Measurements from ENCODE around the gene RNLS.
"Not testable (repeated sequence)": the region's sequence is repeated elsewhere in the genome, so short reads cannot be mapped to it uniquely, and the experiment has no call there.

The RNLS gene

DNA sequence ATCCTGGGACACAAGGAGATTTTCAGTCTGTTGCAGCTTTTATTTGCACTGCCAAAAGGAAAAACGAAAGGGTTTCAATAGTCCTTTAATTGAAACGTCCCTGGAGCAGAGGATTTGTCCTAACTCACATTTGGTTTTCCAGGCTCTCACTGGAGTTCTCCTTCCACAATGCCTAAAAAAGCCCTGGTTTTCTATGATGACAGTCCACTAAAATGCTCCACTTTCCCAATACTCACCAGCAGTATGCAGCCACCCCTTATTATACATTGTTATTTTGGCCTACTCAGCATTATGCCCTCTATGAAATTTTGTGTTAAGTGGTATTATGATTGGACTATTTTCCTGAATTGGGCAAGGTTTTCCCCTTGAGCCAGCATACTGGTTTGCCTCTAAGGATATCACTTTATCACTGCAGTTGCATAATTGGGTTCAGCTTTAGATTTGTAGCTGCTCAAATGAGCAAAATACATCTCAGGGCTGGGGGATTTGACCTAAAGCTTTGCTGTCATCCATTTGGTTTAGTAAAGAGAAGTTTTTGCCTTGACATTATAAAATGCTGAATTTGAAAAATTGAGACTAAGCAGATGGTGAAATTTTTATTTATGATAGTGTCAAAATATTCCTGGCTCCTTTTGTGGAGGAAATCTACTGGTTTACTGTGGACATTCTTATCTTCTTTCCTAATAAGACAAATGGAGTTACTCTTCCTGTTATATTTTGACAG lies 239.2 kb downstream of the RNLS start:
- no peak for DNase-seq (ENCODE audit: low read depth in 2 of 2)

DNA sequence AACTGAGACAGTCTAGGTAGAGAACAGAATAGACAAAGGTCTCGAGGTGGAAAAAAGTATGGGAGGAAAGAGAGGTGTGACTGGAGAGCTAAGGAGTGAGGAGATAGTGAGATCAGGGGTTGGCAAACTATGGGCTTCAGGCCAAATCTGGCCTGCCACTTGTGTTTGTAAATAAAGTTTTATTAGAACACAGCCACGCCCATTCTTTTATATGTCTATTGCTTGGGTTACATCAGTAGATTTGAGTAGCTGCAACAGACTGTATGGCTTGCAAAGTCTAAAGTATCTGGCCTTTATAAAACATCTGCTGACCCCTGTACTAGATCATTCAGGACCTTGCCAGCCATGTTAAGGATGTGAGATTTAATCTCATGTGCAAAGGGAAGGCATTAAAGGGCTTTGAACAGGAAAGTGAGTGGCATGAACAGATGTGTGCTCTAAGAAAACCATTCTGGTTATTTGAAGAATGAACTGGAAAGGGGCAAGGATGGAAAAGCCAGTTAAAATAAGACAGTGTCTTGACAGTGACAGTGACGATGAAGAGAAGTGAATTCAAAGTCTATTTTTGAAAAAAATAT lies 240.3 kb downstream of the RNLS start:
- no peak for DNase-seq (ENCODE audit: low read depth in 2 of 2)

DNA sequence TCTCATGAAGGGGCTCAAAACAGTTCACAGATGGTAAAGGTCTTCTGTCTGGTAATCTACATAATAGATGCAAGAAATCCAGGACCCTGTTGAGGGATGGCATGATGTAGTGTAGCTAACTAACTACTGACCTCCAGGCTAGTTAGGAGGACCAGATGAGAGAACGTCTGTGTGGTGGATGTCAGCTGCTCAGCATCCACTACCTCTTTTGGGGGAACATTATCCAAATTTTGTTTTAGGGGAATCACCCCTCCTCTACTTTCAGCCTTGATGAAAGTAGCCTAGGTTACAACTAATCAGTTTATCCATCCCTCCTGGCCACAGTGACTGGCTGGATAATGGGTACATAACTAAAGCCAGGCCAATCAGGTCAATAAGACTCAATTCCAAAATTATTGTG lies 246.0 kb downstream of the RNLS start:
- DNase-seq (ENCODE audit: low read depth in 2 of 2) = no peak

DNA sequence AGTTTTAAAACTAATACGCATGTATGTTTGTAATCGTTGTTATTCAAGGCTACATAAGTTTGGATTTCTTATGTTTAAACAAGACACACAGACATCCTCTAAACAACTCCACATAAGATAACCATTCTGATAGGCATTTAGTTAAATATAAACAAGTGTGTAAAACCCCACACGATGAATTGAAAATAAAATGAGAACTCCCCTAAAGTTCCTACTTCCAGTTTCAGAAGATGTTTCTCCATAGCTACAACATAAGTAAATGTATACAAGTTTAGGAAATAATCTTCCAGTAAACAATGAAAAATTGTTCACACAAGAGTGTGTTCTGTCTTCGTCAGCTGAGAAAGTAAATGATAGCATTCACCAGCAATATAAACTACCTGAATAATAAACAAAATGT lies 246.8 kb downstream of the RNLS start:
- no peak for DNase-seq (ENCODE audit: low read depth in 2 of 2)

DNA sequence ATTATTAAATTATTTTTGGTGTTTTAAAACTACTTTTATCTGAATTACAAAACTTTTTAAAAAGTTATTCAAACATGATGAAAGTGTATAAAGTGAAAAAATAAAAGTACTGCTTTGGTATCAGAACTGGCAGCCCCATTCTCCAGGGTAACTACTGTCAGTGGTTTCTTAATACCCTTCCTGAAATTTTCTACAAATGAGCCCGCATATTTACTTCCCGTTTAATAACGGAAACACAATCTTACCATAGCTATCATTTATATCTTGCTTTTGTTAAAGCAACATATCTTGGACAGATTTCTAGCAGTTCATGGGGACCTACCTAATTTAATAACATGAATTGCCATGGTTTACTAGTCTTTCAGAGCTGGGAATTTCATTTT lies 249.9 kb downstream of the RNLS start:
- DNase-seq (ENCODE audit: low read depth in 2 of 2) = no peak

DNA sequence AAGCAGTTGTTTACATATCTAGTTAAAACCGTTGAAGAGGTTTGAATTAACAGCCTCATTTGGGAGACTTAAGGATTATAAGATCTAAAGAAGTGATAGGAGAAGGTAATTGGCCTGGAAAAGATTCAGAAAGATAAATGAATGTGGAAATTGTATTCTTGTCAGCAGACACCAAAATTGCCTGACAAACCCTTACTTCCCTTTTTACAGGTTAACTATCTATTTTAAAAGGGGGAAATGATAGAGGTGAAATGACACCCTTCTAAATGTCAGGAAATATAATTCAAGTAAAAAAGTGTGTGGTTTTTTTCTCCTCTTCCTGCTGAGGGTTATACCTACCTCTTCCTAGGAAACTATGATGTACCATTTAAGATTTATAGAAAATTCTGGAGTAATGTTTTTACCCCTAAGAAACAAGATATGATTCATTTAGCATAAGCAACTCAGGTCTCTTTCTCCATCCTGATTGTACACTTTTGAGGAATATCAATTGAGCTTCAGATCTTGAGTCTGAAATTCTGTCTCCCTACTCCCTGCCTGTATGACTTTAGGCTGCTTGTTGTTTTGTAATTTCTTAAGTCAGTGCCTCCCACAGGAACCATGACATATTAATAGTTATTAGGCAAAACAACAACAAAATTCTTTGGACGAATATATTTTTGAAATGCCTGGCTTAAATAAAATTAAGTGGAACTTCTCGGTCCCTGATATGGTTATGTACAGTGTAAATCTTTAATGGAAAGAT lies 250.4 kb downstream of the RNLS start:
- no peak for DNase-seq (ENCODE audit: low read depth in 2 of 2)

DNA sequence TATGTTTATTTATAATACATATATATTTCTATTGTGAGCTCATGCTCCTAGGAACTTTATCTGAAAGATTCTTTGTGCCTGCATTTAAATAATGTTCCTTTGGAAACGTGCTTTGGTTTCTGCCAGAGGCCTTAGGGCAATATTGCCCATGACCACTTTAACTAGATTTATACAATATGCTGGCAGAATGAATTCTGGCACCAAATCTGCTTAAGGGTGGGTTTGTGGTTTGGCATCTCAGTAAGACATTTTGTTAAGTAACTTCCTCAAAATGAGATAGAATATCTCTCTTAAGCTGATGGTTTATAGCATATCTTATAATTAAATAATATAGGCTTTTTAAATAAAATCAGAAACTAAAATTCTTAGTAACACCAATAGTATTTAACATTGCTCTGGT lies 252.9 kb downstream of the RNLS start:
- no peak for DNase-seq (ENCODE audit: low read depth in 2 of 2)

DNA sequence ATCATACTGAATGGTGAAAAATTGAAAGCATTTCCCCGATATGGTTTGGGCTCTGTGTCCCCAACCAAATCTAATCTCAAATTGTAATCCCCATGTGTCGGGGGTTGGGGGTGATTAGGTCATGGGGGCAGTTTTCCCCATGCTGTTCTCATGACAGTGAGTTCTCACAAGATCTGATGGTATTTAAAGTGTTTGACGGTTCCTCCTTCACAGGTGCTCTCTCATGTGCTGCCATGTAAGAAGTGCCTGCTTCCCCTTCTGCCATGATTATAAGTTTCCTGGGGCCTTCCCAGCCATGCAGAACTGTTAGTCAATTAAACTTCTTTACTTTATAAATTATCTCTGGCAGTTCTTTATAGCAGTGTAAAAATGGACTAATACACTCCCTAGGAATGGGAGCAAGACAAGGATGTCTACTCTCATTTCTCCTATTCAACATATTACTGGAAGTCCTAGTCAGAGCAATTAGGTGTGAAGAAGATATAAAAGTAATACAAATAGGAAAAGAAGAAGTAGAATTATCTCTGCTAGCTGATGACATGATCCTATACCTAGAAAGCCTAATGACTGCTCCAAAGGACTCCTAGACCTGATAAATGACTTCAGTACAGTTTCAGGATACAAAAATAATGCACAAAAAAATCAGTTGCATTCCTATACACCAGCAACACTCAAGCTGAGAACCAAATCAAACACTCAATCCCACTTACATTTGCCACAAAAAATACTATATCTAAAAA lies 260.6 kb downstream of the RNLS start:
- DNase-seq (ENCODE audit: low read depth in 2 of 2) = no peak

DNA sequence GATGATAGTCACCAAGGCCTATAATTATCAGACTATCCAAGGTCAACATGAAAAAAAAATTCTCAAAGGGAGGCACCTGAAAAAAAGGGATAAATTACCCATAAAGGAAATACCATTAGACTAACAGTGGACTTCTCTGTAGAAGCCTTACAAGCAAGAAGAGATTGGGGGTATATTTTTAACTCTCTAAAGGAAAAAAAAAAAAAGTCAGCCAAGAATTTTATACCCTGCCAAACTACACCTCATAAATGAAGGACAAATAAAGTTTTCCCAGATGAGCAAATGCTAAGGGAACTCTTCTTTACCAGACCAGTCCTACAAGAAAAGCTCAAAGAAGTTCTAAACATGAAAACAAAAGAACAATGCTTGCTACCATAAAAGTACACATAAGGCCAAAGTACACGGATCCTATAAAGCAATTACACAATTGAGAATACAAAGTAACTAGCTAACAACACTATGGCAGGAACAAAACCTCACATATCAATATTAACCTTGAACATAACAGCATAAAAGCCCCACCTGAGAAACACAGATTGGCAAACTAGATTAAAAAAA lies 263.1 kb downstream of the RNLS start:
- no peak for DNase-seq (ENCODE audit: low read depth in 2 of 2)

DNA sequence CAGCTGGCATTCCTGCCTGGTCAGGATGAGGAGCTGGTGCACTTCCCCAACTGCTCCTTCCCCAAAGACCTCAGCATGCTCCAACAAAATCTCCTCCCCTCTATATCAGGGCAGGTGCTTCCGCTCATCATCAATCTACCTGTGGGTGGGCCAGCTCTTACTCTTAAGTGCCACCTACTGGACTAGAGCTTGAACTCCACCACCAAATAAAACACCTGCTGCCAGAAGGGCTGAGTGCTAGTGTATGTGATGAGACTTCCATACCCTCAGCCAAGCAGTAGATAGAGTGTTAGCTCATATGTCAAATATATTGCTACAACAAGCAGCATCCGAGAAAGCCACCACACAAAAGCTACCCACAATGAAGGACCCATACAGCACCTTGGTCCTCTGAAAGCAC lies 264.3 kb downstream of the RNLS start:
- no peak for DNase-seq (ENCODE audit: low read depth in 2 of 2)

DNA sequence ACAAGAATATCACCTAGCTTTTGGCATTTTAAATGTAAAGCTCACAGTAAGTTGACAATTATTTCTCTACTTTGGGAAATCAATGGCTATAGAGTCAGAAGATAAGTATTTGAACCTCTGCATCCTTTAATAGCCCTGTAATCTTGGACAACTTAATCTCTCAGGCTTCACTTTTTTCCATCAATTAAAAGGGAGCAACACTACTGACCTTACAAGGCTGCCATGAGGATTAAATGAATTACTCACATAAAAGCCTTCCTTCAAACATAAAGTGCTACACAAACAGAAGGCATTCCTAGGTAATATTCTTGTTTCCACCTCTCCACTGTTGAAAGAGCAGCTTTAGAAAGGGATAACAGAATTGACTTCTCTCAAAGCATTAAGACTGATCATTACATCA lies 266.0 kb downstream of the RNLS start:
- no peak for DNase-seq (ENCODE audit: low read depth in 2 of 2)

DNA sequence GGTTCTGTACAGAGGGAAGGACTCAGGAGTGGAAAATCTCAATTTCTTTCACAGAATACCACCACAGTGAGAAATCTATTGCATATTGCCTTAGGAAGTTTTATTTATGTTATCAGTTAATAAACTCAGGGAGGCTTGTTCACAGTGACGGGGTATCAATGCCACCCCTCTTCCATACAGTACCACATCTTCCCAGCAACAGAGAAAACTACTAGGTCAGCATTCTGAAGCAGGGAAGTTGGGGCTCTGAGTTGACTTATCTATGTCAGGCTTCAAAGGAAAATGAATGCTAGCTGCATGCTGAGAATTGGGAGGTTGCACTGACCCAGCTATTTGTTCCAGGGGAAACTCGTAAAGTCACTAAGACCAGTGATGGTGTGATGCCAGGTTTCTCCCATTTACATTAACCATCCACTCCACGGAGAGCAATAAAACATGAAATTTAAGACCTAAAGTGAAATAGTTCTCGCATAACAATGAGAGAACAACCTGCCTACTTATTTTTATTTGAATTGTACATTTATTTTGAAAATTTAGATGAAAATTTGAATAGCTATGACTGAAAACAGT lies 266.7 kb downstream of the RNLS start:
- no peak for DNase-seq (ENCODE audit: low read depth in 2 of 2)

DNA sequence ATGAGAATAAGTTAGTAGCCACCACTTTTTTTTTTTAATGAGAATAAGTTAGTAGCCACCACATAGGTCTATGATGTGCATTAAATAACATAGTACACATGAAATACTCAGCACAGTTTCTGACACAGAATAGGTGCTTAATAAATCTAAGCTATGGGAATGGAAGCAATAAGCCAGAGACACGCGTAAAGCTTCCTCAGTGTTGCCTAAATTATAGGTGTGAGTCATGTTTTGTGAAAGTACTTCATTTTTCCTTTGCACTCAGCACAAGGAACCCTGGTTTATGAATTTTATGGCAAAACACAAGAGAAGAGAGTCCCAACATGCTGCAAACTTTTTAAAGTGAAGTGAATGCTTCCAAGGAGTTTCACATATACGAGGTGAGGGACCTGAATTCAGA lies 267.4 kb downstream of the RNLS start:
- no peak for DNase-seq (ENCODE audit: low read depth in 2 of 2)

DNA sequence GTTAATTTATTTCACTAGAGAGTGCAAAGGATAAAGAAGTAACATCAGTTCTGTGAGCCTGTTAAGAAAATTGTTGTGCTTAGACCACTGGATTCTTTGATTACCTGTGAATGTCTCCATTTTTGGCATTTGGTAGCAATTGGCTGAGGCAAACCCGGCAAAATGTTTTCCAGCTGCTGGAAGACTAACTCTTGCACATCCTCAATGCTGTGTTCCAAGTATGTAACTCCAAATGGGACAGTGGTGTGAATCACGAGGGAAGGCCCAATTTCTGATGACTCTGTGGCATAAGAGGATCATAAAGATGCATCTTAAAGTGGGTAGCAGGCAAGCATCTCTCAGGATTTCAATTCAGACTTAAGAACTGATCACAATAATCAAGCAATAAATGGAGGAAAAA lies 268.8 kb downstream of the RNLS start:
- DNase-seq (ENCODE audit: low read depth in 2 of 2) = no peak

DNA sequence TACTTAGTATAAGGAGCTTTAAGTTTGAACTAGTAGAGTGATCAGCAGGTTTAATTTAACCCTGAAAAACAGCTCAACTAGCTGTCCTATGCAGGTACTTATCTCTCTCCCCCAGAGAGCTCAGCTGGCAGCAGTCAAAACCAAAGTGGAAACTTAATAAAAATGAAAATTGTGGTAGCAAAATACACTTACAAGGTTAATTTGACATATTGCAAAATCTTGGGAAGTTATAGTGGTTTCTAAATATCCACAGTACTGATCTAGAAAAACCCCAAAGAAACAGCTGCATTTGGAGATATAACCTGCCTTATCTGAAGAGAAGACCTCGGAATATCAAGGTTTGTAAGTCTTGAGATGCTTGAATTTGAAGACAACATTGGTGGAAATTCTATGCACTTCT lies 269.2 kb downstream of the RNLS start:
- no peak for DNase-seq (ENCODE audit: low read depth in 2 of 2)

DNA sequence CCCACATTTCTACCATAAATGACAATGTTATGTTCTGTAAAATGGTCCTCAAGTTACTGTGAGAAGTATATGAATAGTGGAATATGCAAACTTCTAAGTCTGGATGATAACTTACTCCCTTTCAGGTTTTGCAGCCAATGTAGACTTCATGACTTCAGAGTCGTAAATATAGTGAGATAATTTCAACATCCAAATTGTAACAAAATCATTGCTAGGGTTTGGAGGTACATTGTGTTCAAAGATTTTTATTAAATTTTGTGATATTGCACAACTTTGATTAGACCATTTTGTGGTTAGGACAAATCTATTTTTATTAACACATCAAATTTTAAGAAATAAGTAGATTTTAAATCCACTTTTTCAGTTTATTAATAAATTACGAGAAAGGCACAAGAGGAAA lies 270.3 kb downstream of the RNLS start:
- DNase-seq (ENCODE audit: low read depth in 2 of 2) = no peak

DNA sequence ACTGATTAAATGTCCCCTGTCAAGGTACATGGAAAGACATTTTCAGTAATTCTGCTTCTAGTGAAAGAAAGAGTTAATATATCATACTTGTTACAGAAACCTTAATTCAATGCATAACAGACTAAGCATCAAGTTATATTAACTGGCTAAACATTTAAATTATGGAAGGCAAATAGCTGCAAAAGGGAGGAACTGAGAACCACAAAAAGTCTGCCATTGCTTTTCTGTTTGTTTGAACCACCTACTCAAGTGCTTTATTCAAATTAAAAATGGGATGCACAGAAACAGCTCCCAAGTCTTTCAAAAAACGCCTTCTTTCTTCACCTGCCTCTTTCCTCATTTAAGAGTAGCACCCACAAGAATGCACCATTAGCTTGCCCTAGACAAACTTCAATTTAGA lies 271.9 kb downstream of the RNLS start:
- no peak for DNase-seq (ENCODE audit: low read depth in 2 of 2)

DNA sequence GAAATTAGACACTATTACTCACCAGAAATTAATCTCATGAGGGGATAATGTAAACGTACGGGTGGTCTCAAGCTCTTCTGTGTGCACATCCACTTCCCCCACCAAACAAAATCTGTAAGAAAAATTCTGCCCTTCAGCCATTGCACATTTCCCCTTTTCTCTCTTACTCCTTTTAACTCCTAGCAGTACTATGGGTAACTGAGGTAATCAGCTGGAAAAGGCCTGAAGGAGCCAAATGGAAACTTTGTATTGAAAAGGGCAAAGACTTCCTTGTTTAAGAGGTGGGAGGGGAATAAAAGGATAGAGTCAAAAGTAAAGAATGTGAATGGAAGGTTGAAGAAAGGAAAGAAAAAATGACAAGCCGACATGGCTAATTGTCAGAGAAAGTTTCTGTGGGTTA lies 273.8 kb downstream of the RNLS start:
- no peak for DNase-seq (ENCODE audit: low read depth in 2 of 2)

DNA sequence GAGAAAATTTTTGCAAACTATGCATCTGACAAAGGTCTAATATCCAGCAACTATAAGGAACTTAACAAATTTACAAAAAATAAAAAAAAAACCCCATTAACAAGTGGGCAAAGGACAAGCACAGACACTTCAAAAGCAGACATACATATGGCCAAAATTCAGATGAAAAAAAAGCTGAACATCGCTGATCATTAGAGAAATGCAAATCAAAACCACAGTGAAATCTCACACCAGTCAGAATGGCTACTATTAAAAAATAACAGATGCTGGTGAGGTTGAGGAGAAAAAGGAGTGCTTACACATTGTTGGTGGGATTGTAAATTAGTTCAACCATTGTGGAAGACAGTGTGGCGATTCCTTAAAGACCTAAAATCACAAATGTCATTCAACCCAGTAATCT lies 274.8 kb downstream of the RNLS start:
- not testable (repeated sequence) for DNase-seq (ENCODE audit: low read depth in 2 of 2)

DNA sequence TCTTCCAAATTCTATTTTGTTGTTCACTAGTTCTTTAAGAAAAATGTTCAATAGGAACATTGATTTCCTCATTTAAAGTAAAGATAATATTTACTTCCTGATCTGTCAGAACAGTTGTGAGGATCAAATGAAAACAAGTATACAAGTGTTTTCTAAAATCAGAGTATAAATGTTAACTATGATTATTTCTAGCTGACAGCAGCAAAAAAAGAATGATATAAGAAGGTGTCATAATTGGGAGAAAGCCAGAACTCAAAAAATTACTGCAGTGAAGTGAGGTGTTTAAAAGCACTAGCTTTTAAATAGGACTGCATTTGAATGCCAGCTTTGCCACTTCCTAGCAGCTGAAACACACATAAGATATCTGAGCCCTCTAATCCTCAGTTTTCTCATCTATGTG lies 283.3 kb downstream of the RNLS start:
- DNase-seq (ENCODE audit: low read depth in 2 of 2) = no peak

DNA sequence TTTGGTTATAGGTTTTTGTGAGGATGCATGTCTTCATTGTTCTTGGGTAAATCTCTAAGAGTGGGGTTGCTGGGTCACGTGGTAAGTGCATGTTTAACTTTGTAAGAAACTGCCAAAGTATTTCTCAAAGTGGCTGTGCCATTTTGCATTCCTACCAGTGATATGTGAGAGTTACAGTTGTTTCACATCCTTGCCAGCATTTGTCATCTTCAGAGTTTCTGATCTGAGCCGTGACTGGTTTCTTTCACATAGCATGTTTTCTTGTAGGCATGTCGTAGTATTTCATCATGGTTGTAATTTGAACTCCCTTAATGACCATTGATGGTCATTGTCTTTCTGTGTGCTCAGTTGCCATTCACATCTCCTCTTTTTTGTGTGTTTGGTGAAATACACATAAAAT lies 286.0 kb downstream of the RNLS start:
- no peak for DNase-seq (ENCODE audit: low read depth in 2 of 2)

DNA sequence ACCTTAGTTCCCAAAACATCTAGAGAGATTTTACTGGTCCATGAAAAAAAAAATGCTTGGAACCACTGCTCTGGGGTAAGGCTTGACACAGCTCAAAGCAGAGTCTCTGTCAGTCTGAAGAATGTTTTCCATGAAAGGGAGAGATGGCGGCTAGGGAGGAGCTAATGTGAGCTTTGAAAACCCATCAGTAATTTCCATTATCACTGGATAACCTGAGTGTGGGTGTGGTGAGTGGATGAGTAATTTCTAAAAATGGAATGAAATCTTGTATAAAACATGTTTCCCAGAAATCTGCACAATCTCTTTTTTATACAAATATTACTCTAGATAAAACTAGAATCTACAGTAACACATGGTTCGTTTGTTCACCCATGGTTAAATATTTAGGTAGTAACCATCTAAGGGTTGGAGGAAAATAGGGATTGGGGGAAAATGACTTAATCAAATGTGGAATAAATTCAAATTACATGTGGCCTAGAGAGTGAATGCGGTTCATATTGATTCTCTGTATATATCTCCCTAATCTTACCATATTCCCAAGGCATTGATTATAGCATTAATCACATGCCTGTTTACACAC lies 289.4 kb downstream of the RNLS start:
- no peak for DNase-seq (ENCODE audit: low read depth in 2 of 2)

Data from stimulated activated CD8-positive, alpha-beta memory T cell treated with anti-CD3 and anti-CD28 coated beads, Interleukin-15, amount 100 ng/mL, for 4 hours (primary cell).